Astrocyte of the spinal cord (primary cell): ENCODE results near the gene FBLN1.
A peak's percentile ranks its signal among the peaks of the same experiment; 100 is the strongest.

Experiments
- DNase-seq: peaks from one replicate; pipeline ENCODE4 v3.0.0; 2011; ENCODE audit warnings: low read depth, low spot score
- H3K4me3 ChIP-seq: 2 replicates; pipeline ENCODE4 v1.5.1; 2011; ENCODE audit warnings: low read depth, mild to moderate bottlenecking, low read length, moderate library complexity
- CTCF ChIP-seq: IDR thresholded peaks from 2 replicates; pipeline ENCODE4 v1.5.1; 2012; ENCODE audit warnings: low read depth, mild to moderate bottlenecking, low read length, inconsistent platforms
- in situ Hi-C: cut with HindIII; loops from 2 replicates; pipeline ENCODE4 v1.10.0; 2017; ENCODE audit warnings: low sequenced_read_pairs

Gene FBLN1

GRCh38 chr22:45524157-45524556, 21.5 kb downstream of the FBLN1 start:
- no peak overlapping the region for H3K4me3 ChIP-seq
- TF ChIP-seq CTCF = no peak
- in situ Hi-C loops = no loop called here
- DNase-seq = no peak

GRCh38 chr22:45524966-45525365, 22.3 kb downstream of the FBLN1 start:
- DNase-seq = no peak
- no peak overlapping the region for H3K4me3 ChIP-seq
- in situ Hi-C loops = no loop called here
- TF ChIP-seq CTCF = no peak

GRCh38 chr22:45525480-45525879, 22.8 kb downstream of the FBLN1 start:
- H3K4me3 ChIP-seq = no peak overlapping the region
- no peak for DNase-seq
- in situ Hi-C loops = no loop called here
- no peak for TF ChIP-seq CTCF

- DNase-seq = no peak
- no peak for TF ChIP-seq CTCF
- in situ Hi-C loops = no loop called here
- H3K4me3 ChIP-seq = no peak overlapping the region
Observed at GRCh38 chr22:45526281-45526680, 23.6 kb downstream of the FBLN1 start.

- TF ChIP-seq CTCF = peak; percentile 27
- in situ Hi-C loops = no loop called here
- no peak for DNase-seq
- no peak overlapping the region for H3K4me3 ChIP-seq
Observed at GRCh38 chr22:45526768-45527360, 24.2 kb downstream of the FBLN1 start.

- no peak for TF ChIP-seq CTCF
- no peak for DNase-seq
- in situ Hi-C loops = no loop called here
- H3K4me3 ChIP-seq = no peak overlapping the region
Observed at GRCh38 chr22:45527456-45527855, 24.8 kb downstream of the FBLN1 start.

GRCh38 chr22:45528046-45528445, 25.4 kb downstream of the FBLN1 start:
- in situ Hi-C loops = no loop called here
- H3K4me3 ChIP-seq = no peak overlapping the region
- no peak for DNase-seq
- TF ChIP-seq CTCF = no peak
